ENCODE measurements around the gene CDH20. TPM values are rescaled to one million over a fixed set of nuclear protein-coding genes. Genes with fewer than 3 reads are reported as not detected.

CDH20 gene
- total RNA-seq, 2 donors from 2014 or later = 0.28 to 0.68 TPM

- intact Hi-C loops (cut with DNase I) = no loop called here
- no peaks in the 10 kb centered on the region for H3K36me3 ChIP-seq
- no peak for DNase-seq (ENCODE audit: low spot score)
Observed at GRCh38 chr18:61544178-61544577, 210.9 kb downstream of the CDH20 start.

GRCh38 chr18:61545281-61546245 is 212.3 kb downstream of the CDH20 start:
- DNase-seq (ENCODE audit: low spot score) = peak; percentile 65
- Histone ChIP-seq H3K36me3 (no peaks in the 10 kb centered on the region), H3K27ac (peak overlapping the region; percentile 24 to 30), H3K4me1 (replicated peaks) (no peaks in the 10 kb centered on the region), H3K4me3 (no peak overlapping the region), H3K27me3 (replicated peaks; ENCODE audit: insufficient read depth) (no peaks in the 10 kb centered on the region), H3K9me3 (no peaks in the 10 kb centered on the region)
- WGBS = 32% methylated on average over 9 of the region's 9 CpGs
- no peak for TF ChIP-seq CTCF (IDR thresholded peaks at IDR 0.05)
- peak; percentile 68 for TF ChIP-seq POLR2AphosphoS5 (IDR thresholded peaks at IDR 0.05)
- intact Hi-C loops (cut with DNase I) = no loop called here

More at GRCh38 chr18:61544178-61544577, 210.9 kb downstream of the CDH20 start:
- Histone ChIP-seq H3K4me1 (replicated peaks) (no peaks in the 10 kb centered on the region), H3K4me3 (no peak overlapping the region), H3K27ac (no peak overlapping the region), H3K9me3 (no peaks in the 10 kb centered on the region), H3K27me3 (replicated peaks; ENCODE audit: insufficient read depth) (no peaks in the 10 kb centered on the region)
- TF ChIP-seq POLR2AphosphoS5 (IDR thresholded peaks at IDR 0.05) (no peak), CTCF (IDR thresholded peaks at IDR 0.05) (no peak), POLR2A (IDR thresholded peaks at IDR 0.05) (no peak)
- WGBS = 83% methylated on average over 10 of the region's 10 CpGs

GRCh38 chr18:61546590-61546989 is 213.4 kb downstream of the CDH20 start:
- intact Hi-C loops (cut with DNase I) = no loop called here
- 15% methylated on average over 3 of the region's 3 CpGs for WGBS
- no peak overlapping the region for H3K4me3 ChIP-seq
- H3K27ac ChIP-seq = no peak overlapping the region
- no peaks in the 10 kb centered on the region for H3K4me1 ChIP-seq (replicated peaks)
- TF ChIP-seq POLR2A (IDR thresholded peaks at IDR 0.05) (no peak), CTCF (IDR thresholded peaks at IDR 0.05) (no peak), POLR2AphosphoS5 (IDR thresholded peaks at IDR 0.05) (no peak)
- no peak for DNase-seq (ENCODE audit: low spot score)
- no peaks in the 10 kb centered on the region for H3K36me3 ChIP-seq
- H3K27me3 ChIP-seq (replicated peaks; ENCODE audit: insufficient read depth) = no peaks in the 10 kb centered on the region
- no peaks in the 10 kb centered on the region for H3K9me3 ChIP-seq

GRCh38 chr18:61549416-61549815 is 216.2 kb downstream of the CDH20 start:
- Histone ChIP-seq H3K27me3 (replicated peaks; ENCODE audit: insufficient read depth) (no peaks in the 10 kb centered on the region), H3K4me1 (replicated peaks) (no peaks in the 10 kb centered on the region), H3K27ac (no peak overlapping the region), H3K9me3 (no peaks in the 10 kb centered on the region), H3K4me3 (no peak overlapping the region), H3K36me3 (no peaks in the 10 kb centered on the region)
- TF ChIP-seq CTCF (IDR thresholded peaks at IDR 0.05) = no peak
- peak; percentile 26 for TF ChIP-seq POLR2AphosphoS5 (IDR thresholded peaks at IDR 0.05)
- intact Hi-C loops (cut with DNase I) = no loop called here
- DNase-seq (ENCODE audit: low spot score) = peak; percentile 52
- 42% methylated on average over 3 of the region's 3 CpGs for WGBS

- H3K9me3 ChIP-seq = no peaks in the 10 kb centered on the region
- no peaks in the 10 kb centered on the region for H3K36me3 ChIP-seq
- WGBS = 77% methylated on average over 11 of the region's 11 CpGs
- no peak overlapping the region for H3K4me3 ChIP-seq
- no peaks in the 10 kb centered on the region for H3K4me1 ChIP-seq (replicated peaks)
- intact Hi-C loops (cut with DNase I) = loop anchor here (5.0 kb wide), 1 partner anchor 582 kb away; no protein-coding TSS in a partner anchor
- DNase-seq (ENCODE audit: low spot score) = no peak
- no peak for TF ChIP-seq POLR2AphosphoS5 (IDR thresholded peaks at IDR 0.05)
- no peak for TF ChIP-seq CTCF (IDR thresholded peaks at IDR 0.05)
- H3K27me3 ChIP-seq (replicated peaks; ENCODE audit: insufficient read depth) = no peaks in the 10 kb centered on the region
- no peak overlapping the region for H3K27ac ChIP-seq
Observed at GRCh38 chr18:61549889-61550288, 216.7 kb downstream of the CDH20 start.

Measured in prostate gland (tissue), 2 donors.